GM21423 (cell line): ENCODE results near the gene MARS1.
A peak's percentile ranks its signal among the peaks of the same experiment; 100 is the strongest.

Source experiments
- ATAC-seq: cut with Tn5 transposase; IDR thresholded peaks from one replicate; pipeline ENCODE4 v1.9.1; 2021; ENCODE audit warnings: mild to moderate bottlenecking, moderate library complexity; ENCODE audit not compliant: unreplicated experiment

MARS1 gene

GRCh38 chr12:57470970-57471656, 16.8 kb upstream of the MARS1 start:
- ATAC-seq, result no peak

- no peak for ATAC-seq
These were observed 16.2 kb upstream of the MARS1 start for GRCh38 chr12:57471661-57472060.

DNA sequence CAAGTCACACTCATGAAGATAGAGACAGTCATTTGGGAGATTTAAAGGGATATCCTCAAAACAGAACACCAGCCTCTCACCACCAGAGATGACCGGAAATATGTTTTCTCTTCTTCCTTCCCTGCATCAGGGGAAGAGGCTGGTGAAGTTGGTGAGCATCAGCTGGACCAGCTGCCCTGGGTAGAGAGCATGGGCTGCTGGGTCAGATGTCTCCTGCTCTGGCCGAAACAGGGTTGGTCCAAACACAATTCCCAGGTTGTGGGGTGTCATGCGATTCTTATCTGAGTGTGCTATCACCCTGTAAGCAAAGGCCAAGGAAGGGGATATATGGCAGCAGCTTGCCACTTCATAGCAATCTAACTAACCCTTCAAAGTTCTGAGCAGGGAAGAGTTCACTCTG, 15.5 kb upstream of the MARS1 start:
- no peak for ATAC-seq

GRCh38 chr12:57473392-57473791, 14.5 kb upstream of the MARS1 start:
- ATAC-seq, result no peak

GRCh38 chr12:57473886-57474285, 14.0 kb upstream of the MARS1 start:
- ATAC-seq, result no peak

GRCh38 chr12:57474430-57474829, 13.4 kb upstream of the MARS1 start:
- ATAC-seq, result no peak

GRCh38 chr12:57474862-57475261, 13.0 kb upstream of the MARS1 start:
- ATAC-seq, result no peak

GRCh38 chr12:57475271-57476161, 12.4 kb upstream of the MARS1 start:
- no peak for ATAC-seq

- ATAC-seq, result no peak
These were observed 11.5 kb upstream of the MARS1 start for GRCh38 chr12:57476162-57476992.

- no peak for ATAC-seq
These were observed 10.7 kb upstream of the MARS1 start for GRCh38 chr12:57476993-57477709.

- no peak for ATAC-seq
These were observed 9.9 kb upstream of the MARS1 start for GRCh38 chr12:57477710-57478681.

- no peak for ATAC-seq
These were observed 8.9 kb upstream of the MARS1 start for GRCh38 chr12:57479043-57479375.

DNA sequence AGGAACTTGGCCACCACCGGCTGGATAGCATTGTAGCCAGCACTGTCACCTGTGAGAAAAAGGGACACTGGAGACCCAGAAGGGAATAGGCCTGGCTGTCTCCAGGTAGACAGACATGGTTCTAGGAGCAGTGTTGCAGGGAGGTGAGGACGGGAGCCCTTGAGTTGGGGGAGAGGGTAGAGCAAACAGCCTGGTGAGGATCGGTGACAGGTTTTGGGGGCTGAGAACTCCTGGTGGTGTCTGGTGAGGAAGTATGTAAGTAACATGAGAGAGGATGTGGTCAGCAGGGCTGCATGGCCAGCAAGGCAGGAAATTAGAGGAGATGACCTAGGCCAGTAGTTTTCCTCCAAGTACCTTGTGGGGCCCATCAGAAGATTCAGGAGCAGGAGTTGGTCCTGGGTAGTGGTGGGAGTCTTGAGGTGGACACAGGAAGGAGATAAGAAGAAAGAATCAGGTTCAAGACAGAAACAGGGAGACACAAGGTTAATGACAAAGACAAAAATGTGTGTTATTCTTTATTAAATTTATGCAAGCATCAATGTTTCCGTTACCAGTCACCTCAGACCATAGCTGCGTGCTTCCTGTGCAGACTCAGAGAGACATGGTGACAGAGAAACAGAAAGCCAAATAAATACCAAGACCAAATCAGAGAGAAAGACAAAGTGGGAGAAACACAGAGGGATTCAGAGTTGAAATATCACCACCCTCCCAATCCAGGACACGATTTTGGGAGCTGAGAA, 8.3 kb upstream of the MARS1 start, which contains the start of gene ARHGAP9:
TSS of gene ARHGAP9 (minus strand) at position 491 of the 740 bp plus-strand sequence. CDS start at position 31, 460 bp downstream.
- peak; percentile 54 for ATAC-seq

DNA sequence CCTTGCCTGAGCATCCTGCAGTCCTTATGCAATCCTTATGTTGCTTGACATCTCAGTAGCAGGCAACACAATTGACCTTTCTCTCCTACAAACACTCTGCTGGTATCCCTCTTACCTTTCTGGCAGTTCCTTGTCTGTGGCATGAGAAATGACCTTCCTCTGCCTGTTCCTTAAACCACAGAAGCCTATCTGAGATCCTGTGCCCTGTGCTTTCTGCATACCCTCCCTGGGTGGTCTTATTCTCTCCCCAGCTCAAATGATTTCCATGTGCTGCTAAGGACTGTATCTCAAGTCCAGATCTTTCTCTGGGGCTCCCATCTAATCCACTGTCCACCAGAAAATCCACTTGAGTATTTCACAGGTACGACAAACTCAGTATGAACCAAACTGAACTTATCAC, 6.2 kb upstream of the MARS1 start:
- ATAC-seq, result no peak

- no peak for ATAC-seq
These were observed 4.4 kb upstream of the MARS1 start for GRCh38 chr12:57483466-57483865.

DNA sequence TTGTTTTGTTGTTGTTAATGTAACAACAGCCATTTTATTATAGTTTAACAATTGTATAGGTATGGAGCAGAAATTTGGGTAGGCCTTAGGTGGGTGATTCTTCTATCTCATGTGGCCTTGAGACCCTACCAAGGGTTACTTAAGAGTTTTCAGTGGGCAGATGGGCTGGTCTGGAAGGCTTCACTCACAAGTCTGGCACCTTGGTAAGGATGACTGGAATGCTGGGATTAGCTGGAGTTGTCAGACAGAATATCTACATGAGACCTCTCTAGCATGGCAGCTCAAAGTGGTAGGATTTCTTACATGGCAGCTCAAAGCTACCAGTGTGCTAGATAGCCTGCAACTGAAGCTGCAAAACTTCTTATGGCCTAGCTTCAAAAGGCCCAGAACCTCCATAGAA, 2.2 kb upstream of the MARS1 start:
- no peak for ATAC-seq

- no peak for ATAC-seq
These were observed 742 bp upstream of the MARS1 start for GRCh38 chr12:57487055-57487596.

- peak; percentile 3 for ATAC-seq
These were observed 711 bp downstream of the MARS1 start for GRCh38 chr12:57488402-57489156.
